Endothelial cell of umbilical vein (primary cell): ENCODE measurements around the gene TACSTD2.

Experiments used
- EZH2 ChIP-seq: IDR thresholded peaks from 2 replicates; pipeline ENCODE4 v1.6.1; 2012; ENCODE audit warnings: borderline replicate concordance, low read depth, mild to moderate bottlenecking, moderate library complexity, low read length, inconsistent platforms; ENCODE audit not compliant: severe bottlenecking
- GATA2 ChIP-seq: IDR thresholded peaks from 2 replicates; pipeline ENCODE4 v1.7.0; 2011; ENCODE audit warnings: low read depth, mild to moderate bottlenecking, moderate library complexity, mixed read lengths, low read length; ENCODE audit not compliant: insufficient read length, insufficient read depth
- JUN ChIP-seq: IDR thresholded peaks from 2 replicates; pipeline ENCODE4 v1.6.1; 2011; ENCODE audit warnings: borderline replicate concordance, low read depth; ENCODE audit not compliant: insufficient read length, insufficient read depth
- POLR2A ChIP-seq: IDR thresholded peaks from 2 replicates; pipeline ENCODE4 v1.6.1; 2012; ENCODE audit warnings: low read depth, mild to moderate bottlenecking, control low read depth, low read length
- POLR2AphosphoS5 ChIP-seq: IDR thresholded peaks from 2 replicates; pipeline ENCODE4 v1.6.1; 2012; ENCODE audit warnings: low read depth, mild to moderate bottlenecking, control low read depth, low read length, moderate library complexity; ENCODE audit not compliant: insufficient read depth
- TF ChIP-seq, protein P1 (sequence below), 2 donors: IDR thresholded peaks; 1 replicate in 1 of 2; 2 replicates in 1 of 2; pipeline ENCODE4 v1.5.1; 2011; ENCODE audit warnings: low read length in 2 of 2, mild to moderate bottlenecking in 2 of 2, moderate library complexity in 2 of 2, control low read depth in 1 of 2, inconsistent platforms in 1 of 2, low read depth in 1 of 2; ENCODE audit not compliant: insufficient read depth in 1 of 2; ENCODE audit errors: extremely low read depth in 1 of 2
- TF ChIP-seq, protein P2 (sequence below): IDR thresholded peaks from 2 replicates; pipeline ENCODE4 v1.6.1; 2011; ENCODE audit not compliant: insufficient read depth, insufficient read length

DNA sequence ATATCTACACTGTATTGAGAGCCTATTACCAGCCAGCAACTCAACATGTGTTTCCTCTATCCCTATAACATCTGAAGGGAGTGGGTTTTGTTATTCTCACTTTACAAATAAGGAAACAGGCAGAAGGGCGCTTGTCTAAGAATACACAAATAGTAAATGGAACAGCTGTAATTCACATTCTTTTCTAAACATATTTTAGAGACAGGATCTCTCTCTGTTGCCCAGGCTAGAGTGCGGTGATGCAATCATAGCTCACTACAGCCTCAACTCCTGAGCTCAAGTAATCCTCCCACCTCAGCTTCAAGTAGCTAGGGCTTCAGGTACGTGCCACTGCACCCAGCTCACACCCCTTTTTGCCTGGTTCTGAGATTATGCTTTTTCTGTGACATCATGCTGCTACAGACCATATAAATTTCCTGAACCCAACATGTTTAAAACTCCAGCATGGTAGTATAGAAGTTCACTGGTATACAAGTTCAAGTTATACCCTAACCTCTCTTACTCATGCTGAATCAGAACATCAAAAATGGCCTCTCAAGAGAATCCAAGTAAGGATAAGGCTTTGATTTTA lies 8.6 kb upstream of the TACSTD2 start:
- TF ChIP-seq, protein P1, sequence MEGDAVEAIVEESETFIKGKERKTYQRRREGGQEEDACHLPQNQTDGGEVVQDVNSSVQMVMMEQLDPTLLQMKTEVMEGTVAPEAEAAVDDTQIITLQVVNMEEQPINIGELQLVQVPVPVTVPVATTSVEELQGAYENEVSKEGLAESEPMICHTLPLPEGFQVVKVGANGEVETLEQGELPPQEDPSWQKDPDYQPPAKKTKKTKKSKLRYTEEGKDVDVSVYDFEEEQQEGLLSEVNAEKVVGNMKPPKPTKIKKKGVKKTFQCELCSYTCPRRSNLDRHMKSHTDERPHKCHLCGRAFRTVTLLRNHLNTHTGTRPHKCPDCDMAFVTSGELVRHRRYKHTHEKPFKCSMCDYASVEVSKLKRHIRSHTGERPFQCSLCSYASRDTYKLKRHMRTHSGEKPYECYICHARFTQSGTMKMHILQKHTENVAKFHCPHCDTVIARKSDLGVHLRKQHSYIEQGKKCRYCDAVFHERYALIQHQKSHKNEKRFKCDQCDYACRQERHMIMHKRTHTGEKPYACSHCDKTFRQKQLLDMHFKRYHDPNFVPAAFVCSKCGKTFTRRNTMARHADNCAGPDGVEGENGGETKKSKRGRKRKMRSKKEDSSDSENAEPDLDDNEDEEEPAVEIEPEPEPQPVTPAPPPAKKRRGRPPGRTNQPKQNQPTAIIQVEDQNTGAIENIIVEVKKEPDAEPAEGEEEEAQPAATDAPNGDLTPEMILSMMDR (IDR thresholded peaks at IDR 0.05; ENCODE audit: extremely low read depth in 1 of 2, insufficient read depth in 1 of 2, low read depth in 1 of 2, low read length in 2 of 2) = no peak
- no peak for TF ChIP-seq EZH2
- no peak for TF ChIP-seq POLR2A
- TF ChIP-seq, protein P2, sequence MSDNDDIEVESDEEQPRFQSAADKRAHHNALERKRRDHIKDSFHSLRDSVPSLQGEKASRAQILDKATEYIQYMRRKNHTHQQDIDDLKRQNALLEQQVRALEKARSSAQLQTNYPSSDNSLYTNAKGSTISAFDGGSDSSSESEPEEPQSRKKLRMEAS = no peak
- no peak for TF ChIP-seq JUN
- no peak for TF ChIP-seq POLR2AphosphoS5
- no peak for TF ChIP-seq GATA2
